Left ventricle myocardium inferior (tissue), 1 donor: ENCODE results near the gene TIAM1. TPM values are rescaled to one million over a fixed set of nuclear protein-coding genes. Genes with fewer than 3 reads are reported as not detected.
A peak's percentile ranks its signal among the peaks of the same experiment; 100 is the strongest.

Experiments used
- DNase-seq: peaks from one replicate; pipeline ENCODE4 v3.0.0-alpha.2; 2020
- H3K27ac ChIP-seq: fragments of 200-600 bp; replicated peaks from 2 replicates; pipeline ENCODE4 v1.8.0; 2021
- H3K27me3 ChIP-seq: fragments of 200-600 bp; 2 replicates; pipeline ENCODE4 v1.8.0; 2021; ENCODE audit warnings: low read depth
- H3K36me3 ChIP-seq: fragments of 200-600 bp; 2 replicates; pipeline ENCODE4 v1.8.0; 2021
- H3K4me1 ChIP-seq: fragments of 200-600 bp; 2 replicates; pipeline ENCODE4 v1.8.0; 2021
- H3K4me3 ChIP-seq: fragments of 200-600 bp; 2 replicates; pipeline ENCODE4 v1.8.0; 2021; ENCODE audit warnings: mild to moderate bottlenecking, moderate library complexity
- H3K9me3 ChIP-seq: fragments of 200-600 bp; replicated peaks from 2 replicates; pipeline ENCODE4 v1.8.0; 2021
- CTCF ChIP-seq: fragments of 200-600 bp; IDR thresholded peaks from 2 replicates; pipeline ENCODE4 v1.8.0; 2021; ENCODE audit warnings: antibody characterized with exemption, mild to moderate bottlenecking, borderline replicate concordance
- intact Hi-C: fragments of 100-400 bp; cut with micrococcal nuclease; formaldehyde crosslinking; loops from one replicate; pipeline ENCODE4 v1.11.0; 2022
- total RNA-seq: library from RNA; stranded (reverse); fragmentation: NEBNext Ultra II Directional; extraction: Animal tissue kit (Norgen Biotek cat#: 25700); gene quantifications from one replicate; pipeline ENCODE4 v1.2.1, GENCODE V29; 2021
- donor health status: DM: no; HTN: yes; CAD: no; lungs with severe emphysema.

Gene TIAM1
- total RNA-seq, 1 donor from 2014 or later = 1.8 TPM

- H3K9me3 ChIP-seq = no peaks in the 10 kb centered on the region
- DNase-seq = no peak
- no peak for TF ChIP-seq CTCF
- peaks cover 88% of the 10 kb centered on the region for H3K27me3 ChIP-seq
- peaks cover 7% of the 10 kb centered on the region for H3K4me1 ChIP-seq
- intact Hi-C loops = no loop called here
- no peak overlapping the region for H3K27ac ChIP-seq
- H3K4me3 ChIP-seq = peak overlapping the region; percentile 63
- H3K36me3 ChIP-seq = no peaks in the 10 kb centered on the region
Measured at GRCh38 chr21:31343030-31343510, 991 bp downstream of the TIAM1 start.

- no peak for TF ChIP-seq CTCF
- no peak for DNase-seq
- no peaks in the 10 kb centered on the region for H3K36me3 ChIP-seq
- H3K4me3 ChIP-seq = peak overlapping the region; percentile 63
- intact Hi-C loops = no loop called here
- no peak overlapping the region for H3K27ac ChIP-seq
- H3K4me1 ChIP-seq = peaks cover 7% of the 10 kb centered on the region
- H3K9me3 ChIP-seq = no peaks in the 10 kb centered on the region
- H3K27me3 ChIP-seq = peaks cover 88% of the 10 kb centered on the region
Measured at GRCh38 chr21:31342348-31342747, 1.7 kb downstream of the TIAM1 start.

- intact Hi-C loops = no loop called here
- H3K27ac ChIP-seq = no peak overlapping the region
Measured at GRCh38 chr21:31340942-31341487, 3.0 kb downstream of the TIAM1 start.

GRCh38 chr21:31340514-31340913 is 3.5 kb downstream of the TIAM1 start:
- no peak for TF ChIP-seq CTCF
- no peak for DNase-seq
- H3K36me3 ChIP-seq = no peaks in the 10 kb centered on the region
- intact Hi-C loops = no loop called here
- H3K4me3 ChIP-seq = no peak overlapping the region
- H3K4me1 ChIP-seq = peaks cover 10% of the 10 kb centered on the region
- H3K9me3 ChIP-seq = no peaks in the 10 kb centered on the region
- H3K27me3 ChIP-seq = peaks cover 76% of the 10 kb centered on the region
- no peak overlapping the region for H3K27ac ChIP-seq

More at GRCh38 chr21:31340942-31341487, 3.0 kb downstream of the TIAM1 start:
- DNase-seq = no peak
- no peak overlapping the region for H3K4me3 ChIP-seq
- no peaks in the 10 kb centered on the region for H3K36me3 ChIP-seq
- H3K4me1 ChIP-seq = peaks cover 10% of the 10 kb centered on the region
- H3K27me3 ChIP-seq = peaks cover 81% of the 10 kb centered on the region
- no peak for TF ChIP-seq CTCF
- no peaks in the 10 kb centered on the region for H3K9me3 ChIP-seq

- peaks cover 68% of the 10 kb centered on the region for H3K27me3 ChIP-seq
- no peaks in the 10 kb centered on the region for H3K9me3 ChIP-seq
- no peak for TF ChIP-seq CTCF
- no peak for DNase-seq
- intact Hi-C loops = loop anchor here (10.0 kb wide), 1 partner anchor 65 kb away; no protein-coding TSS in a partner anchor
- H3K4me1 ChIP-seq = peaks cover 10% of the 10 kb centered on the region
- no peak overlapping the region for H3K27ac ChIP-seq
- H3K36me3 ChIP-seq = no peaks in the 10 kb centered on the region
- no peak overlapping the region for H3K4me3 ChIP-seq
Measured at GRCh38 chr21:31339721-31340120, 4.3 kb downstream of the TIAM1 start.
